DLD1 (cell line): ENCODE data around the gene NOL4L.
"Not testable (repeated sequence)": the region's sequence is repeated elsewhere in the genome, so short reads cannot be mapped to it uniquely, and the experiment has no call there.

Experiments used
- in situ Hi-C: cut with HindIII; loops from 2 replicates; pipeline ENCODE4 v1.10.0; 2017; ENCODE audit warnings: low sequenced_read_pairs

The NOL4L gene

GRCh38 chr20:32438331-32438858, 146.7 kb downstream of the NOL4L start:
- in situ Hi-C loops = no loop called here

GRCh38 chr20:32437391-32438074, 147.6 kb downstream of the NOL4L start:
- in situ Hi-C loops = no loop called here

GRCh38 chr20:32436968-32437367, 148.2 kb downstream of the NOL4L start:
- in situ Hi-C loops = no loop called here

DNA sequence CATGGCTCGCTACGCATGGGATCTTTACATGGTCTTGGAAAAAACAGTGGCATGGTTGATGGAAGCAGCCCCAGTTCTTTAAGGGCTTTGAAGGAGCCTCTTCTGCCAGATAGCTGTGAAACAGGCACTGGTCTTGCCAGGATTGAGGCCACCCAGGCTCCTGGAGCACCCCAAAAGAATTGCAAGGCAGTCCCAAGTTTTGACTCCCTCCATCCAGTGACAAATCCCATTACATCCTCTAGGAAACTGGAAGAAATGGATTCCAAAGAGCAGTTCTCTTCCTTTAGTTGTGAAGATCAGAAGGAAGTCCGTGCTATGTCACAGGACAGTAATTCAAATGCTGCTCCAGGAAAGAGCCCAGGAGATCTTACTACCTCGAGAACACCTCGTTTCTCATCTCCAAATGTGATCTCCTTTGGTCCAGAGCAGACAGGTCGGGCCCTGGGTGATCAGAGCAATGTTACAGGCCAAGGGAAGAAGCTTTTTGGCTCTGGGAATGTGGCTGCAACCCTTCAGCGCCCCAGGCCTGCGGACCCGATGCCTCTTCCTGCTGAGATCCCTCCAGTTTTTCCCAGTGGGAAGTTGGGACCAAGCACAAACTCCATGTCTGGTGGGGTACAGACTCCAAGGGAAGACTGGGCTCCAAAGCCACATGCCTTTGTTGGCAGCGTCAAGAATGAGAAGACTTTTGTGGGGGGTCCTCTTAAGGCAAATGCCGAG, 148.8 kb downstream of the NOL4L start:
- in situ Hi-C loops = no loop called here

DNA sequence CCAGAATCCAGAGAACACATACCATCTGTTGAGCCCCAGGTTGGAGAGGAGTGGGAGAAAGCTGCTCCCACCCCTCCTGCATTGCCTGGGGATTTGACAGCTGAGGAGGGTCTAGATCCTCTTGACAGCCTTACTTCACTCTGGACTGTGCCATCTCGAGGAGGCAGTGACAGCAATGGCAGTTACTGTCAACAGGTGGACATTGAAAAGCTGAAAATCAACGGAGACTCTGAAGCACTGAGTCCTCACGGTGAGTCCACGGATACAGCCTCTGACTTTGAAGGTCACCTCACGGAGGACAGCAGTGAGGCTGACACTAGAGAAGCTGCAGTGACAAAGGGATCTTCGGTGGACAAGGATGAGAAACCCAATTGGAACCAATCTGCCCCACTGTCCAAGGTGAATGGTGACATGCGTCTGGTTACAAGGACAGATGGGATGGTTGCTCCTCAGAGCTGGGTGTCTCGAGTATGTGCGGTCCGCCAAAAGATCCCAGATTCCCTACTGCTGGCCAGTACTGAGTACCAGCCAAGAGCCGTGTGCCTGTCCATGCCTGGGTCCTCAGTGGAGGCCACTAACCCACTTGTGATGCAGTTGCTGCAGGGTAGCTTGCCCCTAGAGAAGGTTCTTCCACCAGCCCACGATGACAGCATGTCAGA, 149.6 kb downstream of the NOL4L start:
- in situ Hi-C loops = no loop called here

GRCh38 chr20:32434434-32434833, 150.7 kb downstream of the NOL4L start:
- in situ Hi-C loops = no loop called here

DNA sequence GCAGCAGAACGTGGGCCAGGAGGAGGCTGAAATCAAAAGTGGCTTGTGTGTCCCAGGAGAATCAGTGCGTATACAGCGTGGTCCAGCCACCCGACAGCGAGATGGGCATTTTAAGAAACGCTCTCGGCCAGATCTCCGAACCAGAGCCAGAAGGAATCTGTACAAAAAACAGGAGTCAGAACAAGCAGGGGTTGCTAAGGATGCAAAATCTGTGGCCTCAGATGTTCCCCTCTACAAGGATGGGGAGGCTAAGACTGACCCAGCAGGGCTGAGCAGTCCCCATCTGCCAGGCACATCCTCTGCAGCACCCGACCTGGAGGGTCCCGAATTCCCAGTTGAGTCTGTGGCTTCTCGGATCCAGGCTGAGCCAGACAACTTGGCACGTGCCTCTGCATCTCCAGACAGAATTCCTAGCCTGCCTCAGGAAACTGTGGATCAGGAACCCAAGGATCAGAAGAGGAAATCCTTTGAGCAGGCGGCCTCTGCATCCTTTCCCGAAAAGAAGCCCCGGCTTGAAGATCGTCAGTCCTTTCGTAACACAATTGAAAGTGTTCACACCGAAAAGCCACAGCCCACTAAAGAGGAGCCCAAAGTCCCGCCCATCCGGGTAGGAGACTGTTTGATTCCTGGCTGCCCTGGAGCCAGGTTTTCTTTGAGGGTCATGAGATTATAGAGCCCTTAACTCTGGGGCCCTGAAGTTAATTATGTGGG, 151.7 kb downstream of the NOL4L start:
- in situ Hi-C loops = no loop called here

- in situ Hi-C loops = no loop called here
These were observed 152.9 kb downstream of the NOL4L start for GRCh38 chr20:32432277-32432676.

DNA sequence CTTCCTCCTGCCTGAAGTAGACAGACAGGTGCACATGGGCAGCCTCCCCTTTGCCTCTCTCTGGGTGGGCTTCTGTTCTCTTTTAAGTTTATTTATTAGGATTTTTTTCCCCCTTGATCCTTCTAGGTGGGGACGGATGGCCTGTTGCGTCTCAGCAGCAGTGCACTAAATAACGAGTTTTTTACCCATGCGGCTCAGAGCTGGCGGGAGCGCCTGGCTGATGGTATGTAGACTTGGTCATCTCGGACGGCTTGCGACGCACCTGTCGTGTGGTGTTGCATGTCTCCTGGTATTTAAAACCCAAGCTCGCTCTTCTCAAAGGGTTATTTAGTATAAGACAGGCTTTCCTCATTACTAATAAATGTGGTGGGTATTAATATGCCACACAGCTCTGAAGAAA, 153.7 kb downstream of the NOL4L start:
- in situ Hi-C loops = no loop called here

DNA sequence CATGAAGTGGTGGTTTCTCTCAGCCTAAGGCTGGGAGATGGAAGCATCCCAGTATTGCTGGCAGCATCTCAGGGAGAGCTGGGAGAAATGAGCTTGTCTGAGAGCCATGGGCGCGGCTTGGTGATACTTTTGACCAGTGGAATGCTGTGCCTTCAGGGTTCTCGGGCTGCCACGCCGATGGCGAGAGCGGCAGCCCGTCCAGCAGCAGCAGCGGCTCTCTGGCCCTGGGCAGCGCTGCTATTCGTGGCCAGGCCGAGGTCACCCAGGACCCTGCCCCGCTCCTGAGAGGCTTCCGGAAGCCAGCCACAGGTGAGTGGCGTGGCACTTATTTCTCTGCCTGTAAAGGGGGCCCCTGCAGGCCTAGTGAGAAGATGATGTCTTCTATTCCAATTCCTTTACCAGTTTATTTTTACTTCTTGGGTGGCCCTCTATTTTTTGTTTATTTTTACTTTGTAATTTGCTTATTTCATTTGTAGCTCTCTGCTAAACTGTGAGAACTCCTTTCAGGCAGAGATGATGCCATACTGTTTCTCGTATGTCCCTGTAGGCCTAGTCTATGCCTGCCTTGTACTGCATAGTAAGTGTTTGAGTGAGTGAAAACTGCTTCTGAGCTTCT, 155.3 kb downstream of the NOL4L start:
- in situ Hi-C loops = loop anchor here (10.0 kb wide), 1 partner anchor 55 kb away; no protein-coding TSS in a partner anchor

GRCh38 chr20:32429343-32429742, 155.8 kb downstream of the NOL4L start:
- in situ Hi-C loops = loop anchor here (10.0 kb wide), 1 partner anchor 55 kb away; no protein-coding TSS in a partner anchor

DNA sequence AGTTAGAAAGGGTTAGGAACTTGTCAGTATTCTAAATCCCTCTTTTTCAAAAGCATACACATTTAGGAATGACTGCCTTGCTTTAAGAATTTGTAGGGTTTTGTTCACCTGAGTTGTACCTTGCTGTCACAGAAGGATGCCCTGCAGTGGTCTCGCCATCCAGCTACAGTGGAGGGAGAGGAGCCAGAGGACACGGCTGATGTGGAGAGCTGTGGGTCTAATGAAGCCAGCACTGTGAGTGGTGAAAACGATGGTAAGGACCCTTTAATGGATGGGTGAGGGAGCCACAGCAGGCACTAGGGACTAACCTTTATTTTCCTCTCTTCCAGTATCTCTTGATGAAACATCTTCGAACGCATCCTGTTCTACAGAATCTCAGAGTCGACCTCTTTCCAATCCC, 157.1 kb downstream of the NOL4L start:
- in situ Hi-C loops = loop anchor here (10.0 kb wide), 1 partner anchor 53 kb away; no protein-coding TSS in a partner anchor

- in situ Hi-C loops = loop anchor here (10.0 kb wide), 1 partner anchor 46 kb away; no protein-coding TSS in a partner anchor
These were observed 163.8 kb downstream of the NOL4L start for GRCh38 chr20:32421290-32421689.

GRCh38 chr20:32418376-32418775, 166.8 kb downstream of the NOL4L start:
- in situ Hi-C loops = no loop called here

GRCh38 chr20:32416206-32416605, 168.9 kb downstream of the NOL4L start:
- in situ Hi-C loops = no loop called here

GRCh38 chr20:32415494-32415893, 169.6 kb downstream of the NOL4L start:
- in situ Hi-C loops = no loop called here

DNA sequence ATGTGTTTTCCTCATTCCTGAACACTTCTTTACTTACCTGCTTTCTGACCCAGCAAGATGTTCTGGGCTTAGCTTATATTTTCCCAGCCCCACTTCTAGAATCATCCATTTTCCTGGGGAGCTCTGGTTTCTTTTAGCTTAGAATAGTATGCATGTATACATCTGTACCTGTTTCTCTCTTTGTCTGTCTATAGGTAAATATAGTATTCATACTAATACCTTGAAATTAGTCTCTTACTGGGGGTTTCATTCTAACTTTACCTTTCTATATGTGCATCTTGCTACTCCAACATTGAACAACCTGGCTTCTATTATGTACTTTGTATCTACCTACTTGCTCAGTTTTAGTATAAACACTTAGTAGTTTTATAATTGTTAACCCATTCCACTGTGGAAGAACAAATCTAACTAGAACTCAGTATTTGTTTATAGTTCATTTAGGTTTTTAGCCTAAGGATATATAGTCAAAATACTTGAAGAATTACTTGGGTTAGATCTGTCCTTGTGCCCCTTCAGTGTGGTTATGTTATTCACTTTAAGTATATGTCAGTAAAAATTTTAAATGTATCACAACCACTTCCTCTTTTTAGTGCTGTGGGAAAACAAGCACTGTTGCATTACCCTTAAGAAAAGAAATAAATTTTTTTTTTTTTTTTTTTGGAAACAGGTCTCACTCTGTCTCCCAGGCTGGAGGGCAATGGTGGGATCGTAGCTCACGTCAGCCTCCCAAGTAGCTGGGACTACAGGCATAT, 173.0 kb downstream of the NOL4L start:
- in situ Hi-C loops = no loop called here

DNA sequence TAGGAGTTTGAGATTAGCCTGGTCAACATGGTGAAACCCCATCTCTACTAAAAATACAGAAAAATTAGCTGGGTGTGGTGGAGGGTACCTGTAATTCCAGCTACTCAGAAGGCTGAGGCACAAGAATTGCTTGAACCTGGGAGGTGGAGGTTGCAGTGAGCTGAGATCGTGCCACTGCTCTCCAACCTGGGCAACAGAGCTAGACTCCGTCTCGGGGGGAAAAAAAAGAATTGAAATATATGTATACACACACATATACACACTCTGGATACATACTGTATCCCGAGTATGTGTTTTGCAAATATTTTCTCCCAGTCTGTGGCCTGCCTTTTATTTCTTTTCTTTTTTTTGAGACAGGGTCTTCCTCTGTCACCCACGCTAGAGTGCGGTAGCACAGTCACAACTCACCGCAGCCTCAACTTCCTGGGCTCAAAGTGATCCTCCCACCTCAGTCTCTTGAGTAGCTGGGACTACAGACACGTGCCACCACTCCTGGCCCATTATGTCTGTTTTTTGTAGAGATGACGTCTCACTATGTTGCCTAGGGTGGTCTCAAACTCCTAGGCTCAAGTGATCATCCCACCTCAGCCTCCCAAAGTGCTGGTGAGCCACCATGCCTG, 177.9 kb downstream of the NOL4L start:
- in situ Hi-C loops = not testable (repeated sequence)

GRCh38 chr20:32406701-32407100, 178.4 kb downstream of the NOL4L start:
- in situ Hi-C loops = no loop called here
